Thymus (tissue), 11 donors: ENCODE results near the gene STX10. TPM values are rescaled to one million over a fixed set of nuclear protein-coding genes. Genes with fewer than 3 reads are reported as not detected.

Source experiments
- DNase-seq, 9 donors: peaks; one replicate each; pipeline ENCODE4 v3.0.0-alpha.2; 2013; ENCODE audit warnings: low spot score in 9 of 9, low read depth in 6 of 9, missing footprints in 1 of 9
- H3K27ac ChIP-seq, 2 donors: one replicate each; pipeline ENCODE4 v1.5.1; 2013; ENCODE audit warnings: control low read depth in 1 of 2, low read depth in 1 of 2, low read length in 1 of 2, mild to moderate bottlenecking in 1 of 2, moderate library complexity in 1 of 2
- H3K27me3 ChIP-seq, 2 donors: one replicate each; pipeline ENCODE4 v1.5.1; 2013; ENCODE audit warnings: low read length in 1 of 2; ENCODE audit not compliant: control insufficient read depth in 2 of 2, insufficient read depth in 1 of 2
- H3K36me3 ChIP-seq, 2 donors: one replicate each; pipeline ENCODE4 v1.5.1; 2013; ENCODE audit warnings: low read length in 1 of 2, mild to moderate bottlenecking in 1 of 2, moderate library complexity in 1 of 2; ENCODE audit not compliant: control insufficient read depth in 2 of 2, insufficient read depth in 2 of 2
- H3K4me1 ChIP-seq, 2 donors: one replicate each; pipeline ENCODE4 v1.5.1; 2013; ENCODE audit warnings: low read length in 2 of 2; ENCODE audit not compliant: control insufficient read depth in 2 of 2, insufficient read depth in 2 of 2
- H3K4me3 ChIP-seq, 2 donors: one replicate each; pipeline ENCODE4 v1.5.1; 2013; ENCODE audit warnings: low read length in 2 of 2, control low read depth in 1 of 2, mild to moderate bottlenecking in 1 of 2
- H3K9me3 ChIP-seq, 2 donors: one replicate each; pipeline ENCODE4 v1.5.1; 2013; ENCODE audit warnings: low read length in 1 of 2, mild to moderate bottlenecking in 1 of 2; ENCODE audit not compliant: control insufficient read depth in 2 of 2, insufficient read depth in 1 of 2
- WGBS: extraction: QIAGEN DNeasy Blood & Tissue Kit; methylation state at CpG from one replicate; pipeline ENCODE4 v1.1.7; 2013; 5-methylcytosine and 5-hydroxymethylcytosine counted together
- polyA plus RNA-seq: library from polyadenylated mRNA; stranded (reverse); fragments of 200-250 nt; gene quantifications from one replicate; pipeline ENCODE4 v1.2.3, GENCODE V29; 2013
- total RNA-seq: library from RNA; stranded (reverse); fragments of 120-200 nt; gene quantifications from one replicate; pipeline ENCODE4 v1.2.4, GENCODE V29; 2013
- donor health status: healthy.

The STX10 gene
- total and polyA plus RNA-seq, 2 donors = 47.9 to 101 TPM

- no peaks in the 10 kb centered on the region for H3K27me3 ChIP-seq
- 99% methylated on average over 3 of the region's 3 CpGs for WGBS
- peaks cover 0 to 2% of the 10 kb centered on the region in 2 donors for H3K9me3 ChIP-seq
- peaks cover 41 to 63% of the 10 kb centered on the region in 2 donors for H3K4me1 ChIP-seq
- no peak for DNase-seq
- H3K36me3 ChIP-seq = no peaks in the 10 kb centered on the region
- H3K27ac ChIP-seq = no peak overlapping the region
- H3K4me3 ChIP-seq = no peak overlapping the region
Observed at GRCh38 chr19:13159713-13160112, 9.5 kb upstream of the STX10 start.

GRCh38 chr19:13155472-13156359, 5.5 kb upstream of the STX10 start:
- Histone ChIP-seq H3K4me3 (peak overlapping the region; percentile 84 to 87), H3K27me3 (no peaks in the 10 kb centered on the region), H3K4me1 (peaks cover 15 to 45% of the 10 kb centered on the region in 2 donors), H3K9me3 (peaks cover 0 to 2% of the 10 kb centered on the region in 2 donors), H3K27ac (peak overlapping the region; percentile 92 to 97), H3K36me3 (no peaks in the 10 kb centered on the region)
- under 1% methylated on average over 55 of the region's 55 CpGs for WGBS
- DNase-seq = peak in 8 of 9 donors; percentile 42 to 85 (median 64)

- WGBS = 1% methylated on average over 24 of the region's 24 CpGs
- peak overlapping the region; percentile 92 to 97 for H3K27ac ChIP-seq
- peaks cover 15 to 46% of the 10 kb centered on the region in 2 donors for H3K4me1 ChIP-seq
- no peaks in the 10 kb centered on the region for H3K36me3 ChIP-seq
- H3K27me3 ChIP-seq = no peaks in the 10 kb centered on the region
- H3K4me3 ChIP-seq = peak overlapping the region; percentile 84 to 87
- H3K9me3 ChIP-seq = peaks cover 0 to 7% of the 10 kb centered on the region in 2 donors
- DNase-seq = peak in 8 of 9 donors; percentile 41 to 85 (median 62)
Observed at GRCh38 chr19:13154911-13155471, 4.8 kb upstream of the STX10 start.

- peak overlapping the region; percentile 92 to 97 for H3K27ac ChIP-seq
- peaks cover 15 to 49% of the 10 kb centered on the region in 2 donors for H3K4me1 ChIP-seq
- under 1% methylated on average over 21 of the region's 21 CpGs for WGBS
- peak in 6 of 9 donors; percentile 33 to 73 (median 44) for DNase-seq
- peaks cover 0 to 7% of the 10 kb centered on the region in 2 donors for H3K9me3 ChIP-seq
- H3K27me3 ChIP-seq = no peaks in the 10 kb centered on the region
- peak overlapping the region; percentile 84 to 87 for H3K4me3 ChIP-seq
- H3K36me3 ChIP-seq = no peaks in the 10 kb centered on the region
Observed at GRCh38 chr19:13154241-13154778, 4.1 kb upstream of the STX10 start.

- H3K4me1 ChIP-seq = peaks cover 18 to 55% of the 10 kb centered on the region in 2 donors
- H3K27me3 ChIP-seq = no peaks in the 10 kb centered on the region
- peak in 4 of 9 donors; percentile 35 to 55 (median 47) for DNase-seq
- under 1% methylated on average over 69 of the region's 69 CpGs for WGBS
- H3K27ac ChIP-seq = peak overlapping the region; percentile 92 to 97
- no peaks in the 10 kb centered on the region for H3K36me3 ChIP-seq
- peak overlapping the region; percentile 84 to 87 for H3K4me3 ChIP-seq
- peaks cover 0 to 7% of the 10 kb centered on the region in 2 donors for H3K9me3 ChIP-seq
Observed at GRCh38 chr19:13153569-13154240, 3.5 kb upstream of the STX10 start.

- peak overlapping the region; percentile 92 to 97 for H3K27ac ChIP-seq
- H3K27me3 ChIP-seq = no peaks in the 10 kb centered on the region
- peaks cover 0 to 7% of the 10 kb centered on the region in 2 donors for H3K9me3 ChIP-seq
- peaks cover 18 to 59% of the 10 kb centered on the region in 2 donors for H3K4me1 ChIP-seq
- H3K4me3 ChIP-seq = peak overlapping the region; percentile 84 to 87
- no peaks in the 10 kb centered on the region for H3K36me3 ChIP-seq
- DNase-seq = peak; percentile 89 to 98 (median 94)
- WGBS = under 1% methylated on average over 59 of the region's 59 CpGs
Observed at GRCh38 chr19:13152974-13153568, 2.9 kb upstream of the STX10 start.

- peak overlapping the region; percentile 84 to 87 for H3K4me3 ChIP-seq
- WGBS = under 1% methylated on average over 25 of the region's 25 CpGs
- no peaks in the 10 kb centered on the region for H3K36me3 ChIP-seq
- H3K9me3 ChIP-seq = peaks cover 0 to 7% of the 10 kb centered on the region in 2 donors
- DNase-seq = peak in 3 of 9 donors; percentile 30 to 53 (median 44)
- H3K27ac ChIP-seq = peak overlapping the region; percentile 90 to 97
- H3K4me1 ChIP-seq = peaks cover 18 to 57% of the 10 kb centered on the region in 2 donors
- no peaks in the 10 kb centered on the region for H3K27me3 ChIP-seq
Observed at GRCh38 chr19:13152356-13152973, 2.3 kb upstream of the STX10 start.
